NCI-H82 (cell line): ENCODE data around the gene NIN.
A peak's percentile ranks its signal among the peaks of the same experiment; 100 is the strongest.

Experiments used
- DNase-seq: peaks from one replicate; lab custom pipeline; 2025; lab: John Stamatoyannopoulos, UW

Gene NIN

DNA sequence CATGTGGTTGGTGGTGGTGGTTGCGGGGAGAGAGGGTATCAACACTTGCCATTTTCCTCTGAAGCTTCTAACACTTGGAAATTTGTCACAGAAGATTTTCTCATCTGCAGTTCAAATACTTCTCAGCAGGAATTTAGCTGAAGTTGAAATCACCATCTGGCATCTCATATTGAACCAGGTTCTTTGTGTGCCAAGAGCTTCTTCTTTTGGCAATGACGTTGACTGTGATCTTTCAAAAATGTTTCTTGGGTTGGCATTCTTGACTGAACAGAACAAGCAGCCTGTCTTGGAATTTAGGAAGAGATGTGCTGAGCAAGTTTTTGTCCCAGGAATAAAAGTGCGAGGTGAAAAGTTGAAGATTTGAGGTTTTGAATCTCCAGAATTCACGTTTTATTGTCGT lies 8.7 kb upstream of the NIN start:
- DNase-seq = no peak

GRCh38 chr14:50839048-50839447 lies 8.1 kb upstream of the NIN start:
- DNase-seq = no peak

DNA sequence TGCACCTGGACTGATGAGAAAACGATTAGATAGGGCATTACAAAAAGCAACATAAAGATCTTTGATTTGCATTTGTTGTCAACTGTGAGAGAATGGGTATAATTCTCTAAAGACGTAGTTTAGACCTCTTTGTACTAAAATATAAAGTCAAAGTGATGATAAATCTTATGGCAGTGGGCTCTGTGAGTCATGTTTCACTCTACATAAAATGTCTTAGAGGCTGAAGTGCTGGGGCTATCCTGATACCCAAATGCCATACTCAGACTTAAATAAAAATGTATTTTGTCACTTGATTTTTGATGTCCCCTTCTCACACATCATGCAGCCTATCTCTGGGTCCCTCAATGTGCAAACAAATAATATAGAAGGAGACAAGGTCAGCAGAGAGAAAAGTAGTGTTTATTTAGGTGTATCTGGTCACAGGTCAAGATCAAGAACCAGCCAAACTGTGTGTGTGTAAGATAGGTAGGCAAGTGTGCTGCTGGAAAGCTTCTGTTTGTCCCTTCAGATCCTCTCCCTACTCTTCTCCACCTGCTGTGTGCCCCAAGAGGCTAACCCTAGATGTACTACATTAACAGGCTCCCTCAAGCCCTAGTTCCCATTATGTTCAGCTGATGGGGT lies 7.0 kb upstream of the NIN start:
- DNase-seq = no peak

DNA sequence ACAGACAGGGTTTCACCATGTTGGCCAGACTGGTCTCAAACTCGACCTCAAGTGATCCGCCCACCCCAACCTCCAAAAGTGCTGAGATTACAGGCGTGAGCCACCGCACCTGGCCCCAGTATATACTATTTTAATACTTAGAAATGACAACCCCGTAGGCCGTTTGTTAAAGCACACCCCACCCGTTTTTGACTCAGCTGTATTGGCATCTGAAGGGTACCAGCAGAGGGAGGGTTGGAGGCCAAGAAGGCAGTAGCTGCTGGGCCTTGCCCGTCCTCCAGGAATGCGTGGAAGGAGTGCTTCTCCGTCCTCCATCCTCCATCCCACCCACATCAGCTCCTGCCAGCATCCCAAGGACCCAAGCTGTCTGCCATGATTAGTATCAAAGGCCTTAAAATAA lies 6.3 kb upstream of the NIN start:
- DNase-seq = no peak

DNA sequence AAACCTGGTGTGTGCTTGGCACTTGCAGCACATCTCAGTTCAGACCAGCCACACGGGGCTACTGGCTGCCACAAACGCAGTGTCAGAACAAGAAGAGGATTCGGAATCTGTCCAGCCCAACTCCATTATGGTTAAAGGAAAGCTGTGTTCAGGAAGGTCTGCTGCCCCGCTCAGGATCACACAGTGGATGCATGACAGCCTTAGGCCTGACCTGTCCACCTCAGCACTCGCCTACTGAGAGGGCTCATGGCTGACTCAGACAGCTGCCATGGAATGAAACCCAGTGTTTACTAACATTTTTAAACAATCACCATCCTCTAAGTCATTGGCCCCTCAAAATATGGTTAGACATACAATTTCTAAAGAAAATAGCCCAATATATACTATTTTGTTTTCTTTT lies 5.6 kb upstream of the NIN start:
- DNase-seq = no peak

- no peak for DNase-seq
Measured at GRCh38 chr14:50835280-50835679, 4.3 kb upstream of the NIN start.

- no peak for DNase-seq
Measured at GRCh38 chr14:50834802-50835276, 3.9 kb upstream of the NIN start.

DNA sequence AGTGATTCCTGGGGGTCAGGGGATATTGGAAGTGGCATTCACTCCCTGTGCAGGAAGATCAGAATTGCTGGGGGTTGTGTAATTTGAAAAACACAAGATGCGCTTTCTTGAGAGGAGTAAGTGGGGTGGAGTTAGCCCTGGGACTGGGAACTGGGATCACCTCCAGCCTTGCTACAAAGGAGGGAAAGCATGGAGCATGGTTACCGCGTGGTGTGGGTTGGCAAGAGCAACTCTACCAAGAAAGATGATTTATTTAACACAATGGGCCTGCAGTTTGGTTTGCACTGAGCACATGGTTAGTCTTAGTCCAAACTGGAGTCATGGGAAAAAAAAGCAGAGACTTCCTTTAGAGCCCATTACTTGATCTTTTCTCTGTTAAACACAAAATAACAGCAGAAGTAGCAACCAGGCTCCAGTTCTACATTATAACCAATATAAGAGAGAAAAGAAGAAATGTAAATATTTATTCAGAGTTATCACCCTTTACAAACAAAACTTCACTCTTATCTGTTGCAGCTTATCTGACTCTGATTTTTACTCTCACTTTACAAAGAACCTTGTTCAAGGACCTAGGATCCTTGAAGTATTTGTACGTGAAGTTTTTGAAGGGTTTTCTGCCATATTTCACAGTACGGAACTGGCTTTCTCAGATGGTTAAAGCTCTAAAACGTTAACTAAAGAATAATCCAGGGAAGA lies 2.1 kb upstream of the NIN start:
- no peak for DNase-seq

DNA sequence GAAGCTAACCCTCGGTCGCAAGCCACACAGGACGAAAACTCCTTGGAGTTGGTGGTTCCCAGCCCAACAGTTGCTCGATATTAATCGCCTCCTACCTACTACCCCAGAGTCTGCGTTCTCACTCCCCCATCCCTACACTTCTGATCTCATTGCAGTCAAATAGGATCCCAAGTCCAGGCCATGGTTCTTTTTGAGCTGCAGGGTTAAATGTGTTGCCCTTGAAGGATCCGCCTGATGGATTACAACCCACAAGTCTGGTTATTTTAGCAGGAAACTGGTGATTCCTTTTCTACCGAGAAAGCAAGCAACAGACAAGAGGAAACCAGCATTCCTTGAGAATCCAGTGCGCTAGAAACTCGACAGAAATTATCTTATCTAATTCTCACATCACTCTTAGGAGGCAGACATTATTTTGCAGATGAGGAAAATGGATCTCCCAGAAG lies 785 bp upstream of the NIN start:
- no peak for DNase-seq

- peak; percentile 60 for DNase-seq
Measured at GRCh38 chr14:50830044-50830931, 674 bp downstream of the NIN start.

GRCh38 chr14:50829489-50830043 lies 1.4 kb downstream of the NIN start:
- DNase-seq = peak; percentile 52

DNA sequence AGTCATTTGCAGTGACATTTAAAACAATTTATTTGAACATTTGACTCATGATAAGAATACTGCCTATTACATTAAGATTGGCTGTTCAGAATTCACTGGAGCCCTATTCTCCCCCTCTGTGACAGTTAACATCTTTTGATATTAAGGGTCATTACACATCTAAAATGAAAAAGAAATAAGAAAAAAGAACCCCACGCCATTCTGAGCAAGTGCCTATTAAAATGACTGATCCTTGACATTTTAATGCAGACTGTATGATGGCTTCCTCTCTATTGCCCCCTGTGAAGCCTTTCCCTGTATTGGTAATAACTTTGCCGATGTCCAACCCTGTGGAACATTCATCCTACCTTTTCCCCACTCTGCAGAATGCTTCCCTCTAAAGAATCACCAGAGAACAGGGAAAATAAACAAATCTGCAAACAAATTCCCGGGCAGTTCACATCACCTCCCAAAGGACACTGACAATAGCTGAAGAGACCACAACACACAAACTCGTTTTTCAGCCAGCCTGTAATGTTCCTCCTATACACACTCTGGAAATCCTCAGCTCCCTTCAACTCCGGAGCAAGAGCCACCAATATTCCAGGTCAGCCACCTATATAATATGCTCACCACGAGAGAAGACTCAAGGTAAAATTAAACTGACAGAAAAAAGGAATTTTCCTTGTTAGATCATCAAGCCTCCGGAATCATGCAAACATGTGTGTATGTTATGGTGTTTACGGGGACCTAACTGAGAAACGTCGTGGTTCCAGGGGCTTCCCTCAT lies 2.1 kb downstream of the NIN start:
- DNase-seq = peak; percentile 4

GRCh38 chr14:50826681-50827080 lies 4.3 kb downstream of the NIN start:
- no peak for DNase-seq

DNA sequence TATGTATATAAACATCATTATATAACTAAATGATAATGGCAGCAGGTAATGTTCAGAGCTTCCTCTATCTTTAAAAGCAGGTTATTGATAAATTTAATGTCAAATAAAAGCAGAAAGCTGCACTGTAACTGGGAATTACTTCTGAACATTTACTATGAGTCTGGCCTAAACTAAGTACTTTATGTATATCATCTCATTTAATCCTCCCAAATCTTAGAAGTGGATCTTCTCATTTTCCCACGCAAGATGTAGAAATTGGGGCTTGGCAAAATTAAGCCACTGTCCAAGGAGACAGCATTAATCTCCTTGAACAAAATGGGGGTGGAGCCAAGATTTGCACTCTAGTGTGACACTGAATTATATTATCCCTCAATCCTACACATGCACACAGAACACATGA lies 5.7 kb downstream of the NIN start:
- no peak for DNase-seq

GRCh38 chr14:50823762-50824636 lies 7.0 kb downstream of the NIN start:
- peak; percentile 2 for DNase-seq

- no peak for DNase-seq
Measured at GRCh38 chr14:50823051-50823761, 7.8 kb downstream of the NIN start.

DNA sequence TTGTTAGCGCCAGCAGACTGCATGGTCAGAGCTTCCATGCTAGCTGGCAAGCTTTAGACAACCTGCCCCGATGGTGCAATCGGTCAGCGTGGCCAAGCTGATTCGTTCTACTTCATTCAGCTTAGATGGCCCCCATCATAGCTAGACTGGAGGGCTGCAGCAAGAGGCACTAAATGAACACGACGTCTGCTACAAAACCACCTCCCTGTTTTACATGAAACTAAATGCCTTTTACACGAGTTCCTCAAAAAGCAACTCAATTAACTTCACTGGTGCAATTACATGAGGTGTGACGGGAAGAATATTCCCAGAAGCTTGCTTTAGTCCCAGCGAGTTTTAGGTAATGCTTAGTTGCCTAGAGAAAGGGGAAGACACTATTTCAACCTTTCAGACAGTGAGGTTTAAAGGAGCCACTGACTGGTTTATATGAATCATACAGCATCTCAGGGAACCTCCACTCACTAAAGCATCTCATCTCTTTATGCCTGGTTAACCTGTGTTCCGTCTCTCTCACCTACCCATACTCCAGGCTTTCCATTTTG lies 8.4 kb downstream of the NIN start:
- DNase-seq = no peak

DNA sequence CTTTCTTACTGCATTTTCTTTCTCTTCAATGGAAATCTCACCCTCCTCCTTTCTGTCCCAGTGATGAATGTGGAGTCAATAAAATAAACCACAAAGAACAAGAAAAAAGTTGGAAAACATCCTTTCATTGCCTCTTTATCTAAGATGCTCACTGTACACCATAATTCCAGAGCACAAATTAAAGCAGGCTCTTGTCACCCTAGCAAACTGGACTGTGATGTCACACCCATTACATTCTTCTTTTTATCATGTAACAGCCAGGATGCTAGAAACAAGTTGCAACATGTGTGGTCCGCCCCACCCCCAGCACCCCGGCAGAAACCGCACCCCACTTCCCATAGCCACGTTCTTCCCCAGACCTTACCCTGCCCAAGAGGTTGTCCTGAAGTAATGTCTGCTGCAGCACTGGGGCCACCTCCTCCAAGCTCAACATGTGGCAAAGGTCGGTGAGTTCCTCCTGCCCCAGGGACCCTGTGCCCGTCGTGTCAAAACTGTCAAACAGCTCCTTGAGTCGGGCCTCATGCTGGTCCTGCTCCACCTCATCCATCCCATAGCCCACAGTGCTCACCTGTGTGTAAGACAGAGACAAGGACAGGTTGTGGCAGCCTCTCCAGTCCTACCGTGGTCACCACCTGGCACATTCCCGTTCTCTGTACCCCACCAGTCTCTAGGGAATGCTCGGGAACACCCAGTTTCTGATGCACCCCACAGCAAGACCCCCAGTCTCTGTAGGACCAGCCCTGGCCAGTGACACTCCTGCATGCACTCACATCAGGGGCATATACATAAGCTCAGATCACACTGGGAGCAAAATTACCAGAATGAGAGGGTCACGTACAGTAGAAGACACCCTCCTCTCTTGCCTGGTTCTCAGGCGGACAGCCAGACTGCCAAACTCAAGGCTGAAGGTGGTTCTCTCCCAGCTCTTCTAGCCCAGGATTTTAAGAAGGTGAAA lies 9.2 kb downstream of the NIN start:
- no peak for DNase-seq
